Measurements from ENCODE around the gene PGAM2. TPM values are rescaled to one million over a fixed set of nuclear protein-coding genes. Genes with fewer than 3 reads are reported as not detected.

PGAM2 gene
- total RNA-seq, 1 experiment from 2014 or later, result 0.27 TPM

GRCh38 chr7:44077061-44077460, 11.7 kb upstream of the PGAM2 start:
- DNase-seq (ENCODE audit: low read depth, low spot score) (no peak), ATAC-seq (no peak)
- Histone ChIP-seq H3K36me3 (ENCODE audit: control insufficient read depth in 1 of 2, insufficient read depth in 2 of 2, low read length in 2 of 2) (peaks cover 24 to 33% of the 10 kb centered on the region in 2 experiments; a peak in 3 of 4 replicates), H3K9me3 (ENCODE audit: control insufficient read depth in 1 of 2, insufficient read depth in 1 of 2, low read depth in 1 of 2, low read length in 2 of 2) (no peaks in the 10 kb centered on the region), H3K79me2 (ENCODE audit: insufficient read depth, low read length) (peaks cover 14% of the 10 kb centered on the region), H2AFZ (ENCODE audit: low read depth, low read length, poor library complexity, severe bottlenecking) (no peak overlapping the region), H3K4me2 (ENCODE audit: low read length) (no peak overlapping the region), H4K20me1 (ENCODE audit: insufficient read depth) (no peaks in the 10 kb centered on the region), H3K9ac (ENCODE audit: low read length) (no peak overlapping the region), H3K27me3 (ENCODE audit: insufficient read depth, low read length) (no peaks in the 10 kb centered on the region), H3K4me3 (replicated peaks in 1 of 2; ENCODE audit: low read depth in 1 of 2, low read length in 2 of 2) (no peak overlapping the region), H3K9me2 (ENCODE audit: insufficient read depth) (no peaks in the 10 kb centered on the region), H3K4me1 (ENCODE audit: control insufficient read depth in 1 of 2, insufficient read depth in 2 of 2, low read length in 2 of 2) (peaks cover 6 to 27% of the 10 kb centered on the region in 2 experiments), H3K27ac (ENCODE audit: low read depth, low read length) (no peak overlapping the region)
- ChIA-PET CTCF (no interaction called here), POLR2A (no interaction called here), RAD21 (ENCODE audit: low non-redundant PET in 1 of 2, low total read pairs in 2 of 2, uncharacterized antibody in 2 of 2, unreplicated experiment in 2 of 2) (no interaction called here)
- intact Hi-C loops (cut with micrococcal nuclease), result no loop called here
- no TSS peak for BruUV-seq (replicated peaks)
- no peak for TF ChIP-seq CTCF (IDR thresholded peaks at IDR 0.05 in 2 of 3, conservative IDR thresholded peaks at IDR 0.05 in 1 of 3; ENCODE audit: borderline replicate concordance in 1 of 3, insufficient read depth in 1 of 3, low read depth in 2 of 3, low read length in 2 of 3)
- TF ChIP-seq YY1 (IDR thresholded peaks at IDR 0.05; ENCODE audit: extremely low read depth, insufficient replicate concordance, low read depth, low read length), result no peak
- TF ChIP-seq EZH2 (IDR thresholded peaks at IDR 0.05), result no peak
- TF ChIP-seq POLR2AphosphoS5 (IDR thresholded peaks at IDR 0.05; ENCODE audit: low read depth, low read length), result no peak
- no peak for TF ChIP-seq ELF1 (IDR thresholded peaks at IDR 0.05; ENCODE audit: borderline replicate concordance, low read depth)
- no peak for TF ChIP-seq MAX (IDR thresholded peaks at IDR 0.05)
- TF ChIP-seq ATF3 (IDR thresholded peaks at IDR 0.05), result no peak
- TF ChIP-seq ZNF274 (IDR thresholded peaks at IDR 0.05; ENCODE audit: low read depth, low read length), result no peak
- TF ChIP-seq REST (IDR thresholded peaks at IDR 0.05; ENCODE audit: low read depth), result no peak
- no peak for TF ChIP-seq FOSL1 (IDR thresholded peaks at IDR 0.05; ENCODE audit: low read depth)
- TF ChIP-seq JUND (IDR thresholded peaks at IDR 0.05), result no peak
- TF ChIP-seq EZH2phosphoT487 (IDR thresholded peaks at IDR 0.05; ENCODE audit: borderline replicate concordance), result no peak
- no peak for TF ChIP-seq SP1 (IDR thresholded peaks at IDR 0.05; ENCODE audit: low read depth)
- no peak for TF ChIP-seq POLR2A (IDR thresholded peaks at IDR 0.05; ENCODE audit: borderline replicate concordance, extremely low read depth, insufficient read depth, insufficient read length)
- no peak for TF ChIP-seq SRF (IDR thresholded peaks at IDR 0.05; ENCODE audit: low read depth)
- TF ChIP-seq EGR1 (IDR thresholded peaks at IDR 0.05; ENCODE audit: low read depth), result no peak

All from HCT116 (cell line).